Stimulated activated CD4-positive, alpha-beta T cell treated with anti-CD3 and anti-CD28 coated beads, Interleukin-1b, Interleukin-23, amount 100 ng/mL, for 24 hours (primary cell): ENCODE data around the gene DDX56.
"Not testable (repeated sequence)": the region's sequence is repeated elsewhere in the genome, so short reads cannot be mapped to it uniquely, and the experiment has no call there.

ENCODE experiments used
- DNase-seq, 4 experiments: peaks; one replicate each; pipeline ENCODE4 v3.0.0-alpha.2; 2020; ENCODE audit warnings: low read depth in 4 of 4, low spot score in 1 of 4

DDX56 gene

DNA sequence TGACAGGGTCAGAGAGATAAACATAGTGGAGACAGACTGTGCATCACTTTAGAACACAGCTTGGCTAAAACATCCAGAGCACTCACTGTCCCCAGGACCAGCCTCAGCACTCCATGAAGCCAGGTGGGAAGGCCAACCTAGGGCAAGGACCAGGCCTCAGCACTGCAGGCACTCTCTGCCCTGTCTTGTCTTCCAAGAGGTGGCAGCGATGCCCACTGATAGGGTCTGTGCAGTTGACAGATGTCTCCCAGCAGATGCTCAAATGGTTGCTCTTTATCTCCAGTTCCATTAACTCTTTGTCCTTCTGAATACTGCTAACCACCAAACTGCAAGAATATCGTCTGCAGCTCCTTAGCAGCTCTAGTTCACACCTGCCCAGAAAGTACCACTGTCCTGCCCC, 9.1 kb downstream of the DDX56 start:
- DNase-seq: no peak

- no peak for DNase-seq
Observed at GRCh38 chr7:44563171-44563679, 10.5 kb downstream of the DDX56 start.

DNA sequence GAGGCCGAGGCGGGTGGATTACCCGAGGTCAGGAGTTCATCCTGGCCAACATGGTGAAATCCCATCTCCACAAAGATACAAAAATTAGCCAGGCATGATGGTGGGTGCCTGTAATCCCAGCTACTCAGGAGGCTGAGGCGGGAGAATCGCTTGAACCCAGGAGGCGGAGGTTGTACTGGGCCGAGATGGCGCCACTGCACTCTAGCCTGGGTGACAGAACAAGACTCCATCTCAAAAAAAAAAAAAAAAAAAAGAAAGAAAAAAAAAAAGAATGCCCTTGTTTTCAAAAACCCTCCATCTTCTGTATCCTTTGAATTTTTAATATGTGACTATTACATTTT, 11.1 kb downstream of the DDX56 start:
- not testable (repeated sequence) for DNase-seq

DNA sequence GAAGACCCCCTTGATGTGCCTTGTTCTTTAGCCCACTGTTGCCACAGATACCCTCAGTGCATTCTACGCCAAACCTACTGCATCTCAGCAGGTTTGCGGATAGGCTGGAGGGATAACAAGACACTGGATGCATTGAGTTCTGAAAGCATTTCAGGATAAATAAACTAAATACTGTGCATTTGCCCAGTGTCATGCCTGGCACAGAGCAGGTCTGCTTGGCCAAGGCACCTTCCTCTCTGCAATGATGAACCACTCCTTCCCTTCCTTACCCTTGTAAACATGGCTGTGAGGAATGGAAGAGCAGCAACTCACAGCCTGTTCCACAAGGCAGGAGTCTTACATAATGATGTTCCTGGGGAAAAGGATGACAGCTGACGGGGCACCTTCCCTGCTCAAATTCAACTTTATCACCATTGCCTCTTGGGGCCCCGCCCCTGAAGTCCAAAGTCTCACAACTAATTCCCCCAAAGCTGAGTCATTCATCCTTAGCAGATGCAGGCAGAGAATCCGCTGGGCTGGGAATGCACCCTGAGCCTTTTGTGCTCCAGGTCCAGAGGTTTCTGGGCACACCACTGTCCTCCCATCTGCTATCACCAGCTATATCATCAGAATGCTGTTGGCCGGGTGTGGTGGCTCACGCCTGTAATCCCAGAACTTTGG, 11.6 kb downstream of the DDX56 start:
- no peak for DNase-seq

DNA sequence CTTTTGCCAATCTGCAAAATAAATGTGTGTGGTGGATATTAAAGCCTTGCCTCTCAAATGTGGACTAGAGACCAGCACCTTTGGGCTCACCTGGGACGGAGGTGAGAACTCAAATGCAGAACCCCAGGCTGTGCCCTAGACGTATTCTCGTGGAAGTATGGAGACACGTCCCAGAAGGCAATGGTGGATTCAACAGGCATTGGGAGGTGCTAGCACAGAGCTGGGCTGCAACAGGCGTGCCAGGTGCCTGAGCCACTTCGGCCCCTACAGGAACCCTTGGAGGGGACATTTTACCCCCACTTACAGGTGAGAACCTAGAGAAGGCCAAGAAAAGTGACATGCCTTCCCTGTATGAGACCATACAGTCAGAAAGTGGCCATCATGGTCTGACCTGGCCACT, 12.2 kb downstream of the DDX56 start:
- DNase-seq: no peak

GRCh38 chr7:44559485-44559884, 14.2 kb downstream of the DDX56 start:
- DNase-seq: no peak

DNA sequence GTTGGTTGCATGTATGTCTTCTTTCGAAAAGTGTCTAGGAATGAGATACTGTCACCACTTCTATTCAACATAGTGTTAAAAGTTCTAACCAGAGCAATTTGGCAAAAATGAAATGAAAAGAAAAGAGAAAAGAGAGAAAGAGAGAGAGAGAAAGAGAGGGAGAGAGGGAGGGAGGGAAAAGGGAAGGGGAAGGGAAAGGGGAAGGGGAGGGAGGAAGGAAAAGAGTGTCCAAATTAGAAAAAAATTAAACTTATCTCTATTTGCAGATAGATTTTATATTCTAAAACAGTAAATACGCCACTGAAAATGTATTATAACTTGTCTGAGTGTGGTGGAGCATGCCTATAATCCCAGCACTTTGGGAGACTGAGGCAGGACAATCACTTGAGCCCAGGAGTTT, 16.2 kb downstream of the DDX56 start:
- DNase-seq: no peak

DNA sequence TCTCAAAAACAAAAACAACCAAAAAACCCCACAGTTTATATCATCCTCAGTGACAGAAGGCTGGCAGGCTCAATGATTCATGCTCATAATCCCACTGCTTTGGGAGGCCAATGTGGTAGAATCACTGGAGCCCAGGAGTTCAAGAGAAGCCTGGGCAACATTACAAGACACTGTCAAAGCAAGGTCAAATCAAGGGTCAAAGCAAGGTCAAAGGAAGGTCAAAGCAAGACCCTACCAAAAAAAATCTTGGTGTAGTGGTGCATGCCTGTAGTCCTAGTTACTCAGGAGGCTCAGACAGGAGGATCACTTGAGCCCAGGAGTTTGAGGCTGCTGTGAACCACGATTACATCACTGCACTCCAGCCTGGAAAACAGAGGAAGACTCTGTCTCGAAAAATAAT, 18.4 kb downstream of the DDX56 start:
- no peak for DNase-seq

- not testable (repeated sequence) for DNase-seq
Observed at GRCh38 chr7:44552473-44553005, 21.2 kb downstream of the DDX56 start.

- DNase-seq: no peak
Observed at GRCh38 chr7:44549457-44549856, 24.3 kb downstream of the DDX56 start.

DNA sequence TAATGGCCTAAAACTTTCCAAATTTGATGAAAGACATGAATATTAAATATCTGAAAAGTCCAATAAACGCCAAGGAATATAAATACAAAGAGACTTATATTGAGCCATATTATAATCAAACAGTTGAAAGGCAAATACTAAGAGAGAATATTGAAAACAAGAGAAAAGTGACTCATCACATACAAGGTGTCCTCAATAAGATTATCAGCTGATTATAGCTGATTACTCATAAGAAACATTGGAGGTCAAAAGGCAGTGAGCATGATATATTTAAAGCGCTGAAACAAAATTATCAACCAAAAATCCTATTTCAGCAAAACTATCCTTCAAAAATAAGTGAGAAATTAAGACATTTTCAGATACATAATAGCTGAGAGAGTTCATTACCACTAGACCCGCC, 24.8 kb downstream of the DDX56 start:
- no peak for DNase-seq

- DNase-seq: no peak
Observed at GRCh38 chr7:44547536-44548231, 26.0 kb downstream of the DDX56 start.

GRCh38 chr7:44541876-44542610, 31.7 kb downstream of the DDX56 start:
- DNase-seq: no peak

DNA sequence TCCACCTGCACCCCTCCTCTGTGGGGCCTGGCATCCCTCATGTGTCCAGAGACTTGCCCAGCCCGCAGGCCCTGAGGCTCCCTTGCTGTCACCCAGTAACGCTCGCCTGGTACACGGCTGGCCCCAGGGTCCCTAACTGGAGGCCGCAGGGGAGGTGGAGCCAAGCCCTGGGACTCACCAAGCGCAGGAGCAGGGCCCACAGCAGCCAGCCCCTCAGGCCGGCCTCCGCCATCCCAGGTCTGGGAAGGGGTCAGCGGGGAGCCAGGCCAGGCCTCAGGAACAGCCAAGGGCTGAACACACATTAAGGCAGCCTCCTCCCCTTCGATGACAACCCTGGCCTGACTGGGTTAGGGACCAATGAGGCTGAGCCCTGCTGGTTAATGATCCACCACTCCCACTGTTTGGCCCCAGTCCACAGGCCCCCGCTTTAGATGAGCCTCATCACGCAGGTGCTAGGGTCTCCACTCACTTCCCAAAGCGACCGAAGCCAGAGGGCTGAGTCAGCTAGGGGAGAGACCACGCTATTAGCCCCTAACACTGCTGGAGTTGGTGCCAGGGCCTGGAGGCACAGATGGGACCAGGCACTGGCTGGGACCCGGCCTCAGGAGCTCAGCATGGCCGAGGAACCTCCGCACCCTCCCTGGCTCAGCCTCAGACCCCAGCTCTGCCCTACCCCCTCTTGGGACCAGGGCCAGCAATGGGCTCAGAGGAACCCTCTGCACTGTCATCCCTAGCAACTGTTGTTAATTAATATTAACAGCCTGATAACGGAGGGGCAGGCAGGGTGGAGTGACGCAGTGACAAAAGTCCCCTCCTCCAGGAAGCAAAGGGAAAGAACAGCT, 32.5 kb downstream of the DDX56 start, which contains the start of gene NPC1L1:
Gene NPC1L1 (minus strand): TSS at position 303 of the 842 bp plus-strand sequence. CDS start 71 bp downstream, at position 232.
- DNase-seq: no peak

DNA sequence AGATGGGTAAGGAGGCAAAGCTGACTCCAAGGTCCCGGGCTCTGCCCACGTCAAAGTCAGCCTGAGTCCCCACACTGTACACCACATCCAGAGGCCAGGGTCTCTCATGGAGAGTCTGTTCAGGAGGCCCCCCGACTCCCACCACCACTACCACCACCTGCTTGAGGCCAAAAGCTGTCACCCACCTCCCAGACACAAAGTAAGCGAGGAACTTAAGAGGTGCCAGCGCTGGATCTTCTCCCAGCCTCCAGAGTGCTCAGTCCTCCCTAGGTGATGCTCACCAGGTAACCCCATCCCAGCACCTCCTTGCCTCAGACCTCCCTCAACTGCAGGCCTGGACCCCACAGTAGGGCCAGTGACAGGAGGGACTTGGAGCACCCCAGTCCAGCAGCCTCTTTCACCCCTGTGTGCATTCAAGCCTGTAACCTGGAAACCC, 33.1 kb downstream of the DDX56 start:
- no peak for DNase-seq

DNA sequence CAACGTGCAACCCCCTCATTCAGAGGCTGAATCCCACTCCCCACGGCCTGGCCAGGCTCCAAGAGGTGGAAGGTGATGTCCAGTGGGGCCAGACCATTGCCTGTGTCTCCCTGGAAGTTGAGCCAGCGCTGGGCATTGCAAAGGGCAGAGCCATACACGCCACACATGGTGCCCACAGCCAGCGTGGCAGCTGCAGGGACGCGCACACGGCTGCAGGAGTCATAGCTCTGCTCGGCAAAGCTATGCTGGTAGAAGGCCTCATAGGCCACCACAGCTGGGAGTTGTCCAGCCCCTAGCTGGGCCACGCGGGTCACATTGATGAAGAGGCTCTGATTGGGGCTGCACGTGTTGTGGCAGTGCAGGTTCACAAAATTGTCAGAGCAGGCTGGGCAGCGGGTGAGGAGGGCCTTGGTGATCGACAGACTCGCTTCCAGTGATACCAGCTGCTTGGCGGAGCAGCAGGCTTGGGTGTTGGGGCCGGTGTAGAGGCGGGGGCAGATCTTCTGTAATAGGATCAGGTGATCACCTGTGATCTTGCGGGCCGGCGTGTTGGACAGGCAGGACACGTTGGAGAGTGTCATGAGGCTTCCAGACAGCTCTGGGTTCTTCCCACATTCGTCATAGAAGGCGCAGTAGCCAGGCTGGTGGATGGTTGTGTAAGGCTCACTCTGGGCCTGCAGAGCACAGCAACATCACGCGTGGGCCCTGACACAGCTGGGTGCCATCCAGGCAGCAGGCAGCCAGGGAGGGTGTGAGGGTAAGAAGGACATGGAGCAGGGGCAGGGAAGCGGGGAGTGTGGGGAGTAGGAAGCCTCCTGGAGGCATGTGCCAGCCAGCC, 33.8 kb downstream of the DDX56 start:
- no peak for DNase-seq

GRCh38 chr7:44538798-44539668, 34.7 kb downstream of the DDX56 start:
- DNase-seq: no peak

DNA sequence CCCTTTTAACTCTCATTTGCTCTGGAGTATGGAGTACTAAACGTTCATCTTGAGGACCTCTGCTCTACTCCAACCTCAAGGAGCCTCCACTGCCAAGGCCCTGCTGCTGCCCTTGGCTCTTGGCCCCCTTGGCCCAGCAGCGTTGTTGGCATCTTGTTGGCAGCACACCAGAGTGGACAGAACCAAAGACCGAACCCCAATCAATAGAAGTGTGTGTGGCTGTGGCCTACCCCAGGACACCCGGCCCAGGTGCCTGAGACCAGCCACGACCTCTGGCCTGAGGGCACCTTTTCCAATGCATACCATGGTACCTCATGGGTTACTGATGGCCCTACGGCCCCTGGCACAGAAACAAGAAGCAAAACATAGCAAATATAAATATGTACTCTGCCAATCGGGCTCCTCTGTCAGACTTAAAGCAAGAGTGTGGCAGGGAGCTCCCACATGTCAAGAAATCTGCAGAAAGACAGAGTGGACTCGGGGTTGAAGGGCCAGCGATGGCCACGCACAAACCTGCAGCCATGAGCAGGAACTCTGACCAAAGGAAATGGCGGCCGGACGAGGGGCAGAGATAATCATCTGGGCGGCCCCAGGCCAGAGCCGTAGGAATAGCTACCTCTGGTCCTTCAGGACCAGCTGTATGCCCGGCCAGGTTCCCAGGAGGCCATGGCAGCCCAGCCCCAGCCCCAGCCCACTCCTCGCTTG, 35.5 kb downstream of the DDX56 start:
- no peak for DNase-seq
